Endodermal cell (in vitro differentiated cells): ENCODE data around the gene SKA2. TPM values are rescaled to one million over a fixed set of nuclear protein-coding genes. Genes with fewer than 3 reads are reported as not detected.

ENCODE experiments used
- DNase-seq: peaks from one replicate; pipeline ENCODE4 v3.0.0-alpha.2; 2017
- H3K27ac ChIP-seq: 2 replicates; pipeline ENCODE4 v1.5.1; 2013; ENCODE audit warnings: mild to moderate bottlenecking, low read depth, low read length, moderate library complexity
- H3K27me3 ChIP-seq: 2 replicates; pipeline ENCODE4 v1.6.1; 2013; ENCODE audit warnings: mild to moderate bottlenecking, low read length, moderate library complexity; ENCODE audit not compliant: insufficient read depth, control insufficient read depth, poor library complexity, severe bottlenecking
- H3K36me3 ChIP-seq: 2 replicates; pipeline ENCODE4 v1.7.0; 2013; ENCODE audit warnings: mild to moderate bottlenecking, low read length, moderate library complexity; ENCODE audit not compliant: control insufficient read depth, insufficient read depth
- H3K4me1 ChIP-seq: one replicate; pipeline ENCODE4 v1.7.0; 2013; ENCODE audit warnings: low read length; ENCODE audit not compliant: control insufficient read depth, insufficient read depth
- H3K4me3 ChIP-seq: 2 replicates; pipeline ENCODE4 v1.5.1; 2013; ENCODE audit warnings: mild to moderate bottlenecking, low read length, moderate library complexity
- H3K9ac ChIP-seq: 2 replicates; pipeline ENCODE4 v1.6.1; 2013; ENCODE audit warnings: mild to moderate bottlenecking, low read length, moderate library complexity; ENCODE audit not compliant: poor library complexity, severe bottlenecking; ENCODE audit errors: extremely low read depth
- H3K9me3 ChIP-seq: 2 replicates; pipeline ENCODE4 v1.6.1; 2013; ENCODE audit warnings: mild to moderate bottlenecking, low read length, moderate library complexity; ENCODE audit not compliant: control insufficient read depth
- H3K27ac Mint-ChIP-seq: 2 replicates; pipeline ENCODE4 v1.8.0; 2020; ENCODE audit warnings: mixed read lengths
- H3K27me3 Mint-ChIP-seq: 2 replicates; pipeline ENCODE4 v1.8.0; 2021; ENCODE audit warnings: mild to moderate bottlenecking, mixed read lengths; ENCODE audit not compliant: insufficient read depth
- H3K36me3 Mint-ChIP-seq: 2 replicates; pipeline ENCODE4 v1.8.0; 2020; ENCODE audit warnings: low read depth, mixed read lengths
- H3K4me1 Mint-ChIP-seq: 2 replicates; pipeline ENCODE4 v1.8.0; 2020; ENCODE audit warnings: mixed read lengths
- H3K4me3 Mint-ChIP-seq: 2 replicates; pipeline ENCODE4 v1.8.0; 2020; ENCODE audit warnings: mild to moderate bottlenecking, moderate library complexity, mixed read lengths
- H3K9me3 Mint-ChIP-seq: 2 replicates; pipeline ENCODE4 v1.8.0; 2020; ENCODE audit warnings: mild to moderate bottlenecking, mixed read lengths
- WGBS, 2 experiments: methylation state at CpG; one replicate each; pipeline versions ENCODE4 v1.1.5 to v1.1.7; 2013; ENCODE audit warnings: missing lambda C conversion rate in 2 of 2, mixed read lengths in 1 of 2; ENCODE audit not compliant: insufficient coverage in 1 of 2, insufficient read length in 1 of 2; 5-methylcytosine and 5-hydroxymethylcytosine counted together
- total RNA-seq, 2 donors: library from RNA; stranded (reverse); fragmentation: NEBNext Ultra II Directional in 1 of 2; extraction: Animal tissue kit (Norgen Biotek cat#: 25700) in 1 of 2; gene quantifications; 2 replicates in 1 of 2; 3 replicates in 1 of 2; pipeline ENCODE4 v1.2.1, GENCODE V29; 2021
- TF ChIP-seq, protein P1 (sequence below): fragments of 200-600 bp; sonication (generic); conservative IDR thresholded peaks from 2 replicates; pipeline ENCODE4 v1.5.0; 2021; ENCODE audit warnings: antibody characterized with exemption, mild to moderate bottlenecking

Gene SKA2
- total RNA-seq, 2 donors from 2014 or later: 62.4 to 67.3 TPM

DNA sequence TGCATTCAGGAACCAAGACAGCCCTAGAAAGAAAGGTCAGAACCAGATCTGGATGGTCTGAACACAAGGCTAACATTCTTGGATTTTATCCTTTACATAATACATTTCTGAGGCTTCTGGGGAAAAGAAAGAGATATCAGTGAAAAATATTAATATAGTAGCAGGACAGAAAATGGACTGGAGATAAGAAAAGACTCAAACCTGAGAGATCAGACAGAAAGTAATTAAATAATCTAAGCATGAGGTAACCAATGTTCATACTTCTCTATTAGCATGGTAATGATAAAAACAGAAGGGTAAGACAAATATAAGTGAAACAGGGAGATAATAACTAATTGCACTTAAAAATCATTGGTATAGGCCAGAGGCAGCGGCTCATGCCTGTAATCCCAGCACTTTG lies 53.8 kb downstream of the SKA2 start:
- DNase-seq: no peak
- TF ChIP-seq, protein P1, sequence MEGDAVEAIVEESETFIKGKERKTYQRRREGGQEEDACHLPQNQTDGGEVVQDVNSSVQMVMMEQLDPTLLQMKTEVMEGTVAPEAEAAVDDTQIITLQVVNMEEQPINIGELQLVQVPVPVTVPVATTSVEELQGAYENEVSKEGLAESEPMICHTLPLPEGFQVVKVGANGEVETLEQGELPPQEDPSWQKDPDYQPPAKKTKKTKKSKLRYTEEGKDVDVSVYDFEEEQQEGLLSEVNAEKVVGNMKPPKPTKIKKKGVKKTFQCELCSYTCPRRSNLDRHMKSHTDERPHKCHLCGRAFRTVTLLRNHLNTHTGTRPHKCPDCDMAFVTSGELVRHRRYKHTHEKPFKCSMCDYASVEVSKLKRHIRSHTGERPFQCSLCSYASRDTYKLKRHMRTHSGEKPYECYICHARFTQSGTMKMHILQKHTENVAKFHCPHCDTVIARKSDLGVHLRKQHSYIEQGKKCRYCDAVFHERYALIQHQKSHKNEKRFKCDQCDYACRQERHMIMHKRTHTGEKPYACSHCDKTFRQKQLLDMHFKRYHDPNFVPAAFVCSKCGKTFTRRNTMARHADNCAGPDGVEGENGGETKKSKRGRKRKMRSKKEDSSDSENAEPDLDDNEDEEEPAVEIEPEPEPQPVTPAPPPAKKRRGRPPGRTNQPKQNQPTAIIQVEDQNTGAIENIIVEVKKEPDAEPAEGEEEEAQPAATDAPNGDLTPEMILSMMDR: no peak
- Histone ChIP-seq H3K4me1 (no peaks in the 10 kb centered on the region), H3K27me3 (no peaks in the 10 kb centered on the region), H3K9ac (no peak overlapping the region), H3K27ac (no peak overlapping the region), H3K36me3 (peaks cover 46% of the 10 kb centered on the region), H3K4me3 (no peak overlapping the region), H3K9me3 (no peaks in the 10 kb centered on the region)
- Mint-ChIP-seq H3K27ac (no peak overlapping the region), H3K27me3 (no peaks in the 10 kb centered on the region), H3K9me3 (peaks cover 4% of the 10 kb centered on the region), H3K4me1 (peaks cover 8% of the 10 kb centered on the region), H3K36me3 (peaks cover 41% of the 10 kb centered on the region), H3K4me3 (no peak overlapping the region)
- 89% methylated on average over 1 of the region's 1 CpG; no CpG with 5 or more reads in 1 of the 2 experiments for WGBS, 2 experiments

DNA sequence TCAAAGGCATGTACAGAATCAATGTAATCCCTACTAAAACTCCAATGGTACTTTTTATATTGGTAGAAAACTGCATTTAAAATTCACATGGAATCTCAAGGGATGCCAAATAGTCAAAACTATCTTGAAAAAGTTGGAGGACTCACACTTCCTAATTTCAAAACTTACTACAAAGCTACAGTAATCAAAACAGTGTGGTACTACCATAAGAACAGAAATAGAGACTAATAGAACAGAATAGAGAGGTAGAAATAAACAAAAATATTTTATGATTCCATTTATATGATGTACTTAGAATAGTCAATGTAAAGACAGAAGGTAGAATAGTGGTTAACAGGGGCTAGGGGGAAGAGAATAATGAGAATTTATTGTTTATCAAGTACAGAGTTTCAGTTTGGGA lies 57.1 kb downstream of the SKA2 start:
- TF ChIP-seq, protein P1: no peak

DNA sequence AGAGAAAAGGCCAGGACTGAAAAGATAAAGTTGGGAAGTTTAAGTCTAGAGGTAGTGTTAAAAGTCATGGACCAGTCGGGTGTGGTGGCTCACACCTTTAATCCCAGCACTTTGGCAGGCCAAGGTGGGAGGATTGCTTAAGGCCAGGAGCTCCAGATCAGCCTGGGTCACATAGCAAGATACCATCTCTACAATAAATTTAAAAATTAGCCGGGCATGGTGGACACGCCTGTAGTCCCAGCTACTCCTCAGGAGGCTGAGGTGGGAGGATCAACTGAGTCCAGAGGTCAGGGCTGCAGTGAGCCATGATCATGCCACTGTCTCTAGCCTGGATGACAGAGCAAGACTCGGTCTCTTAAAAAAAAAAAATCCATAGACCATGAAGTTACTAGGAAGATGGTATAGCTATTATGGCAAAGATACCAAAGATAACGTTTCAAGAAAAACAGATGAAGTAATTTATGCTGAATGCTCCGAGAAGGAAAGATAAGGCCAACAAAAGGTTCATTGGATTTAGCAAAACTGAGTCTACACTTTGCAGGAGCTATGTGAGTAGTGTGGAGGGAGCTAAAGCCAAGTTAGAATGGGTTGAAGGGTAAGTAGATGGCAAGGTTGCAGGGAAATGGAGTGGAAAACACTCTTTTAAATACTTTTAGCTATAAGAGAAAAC lies 60.0 kb downstream of the SKA2 start:
- no peak overlapping the region for H3K9ac ChIP-seq

More for the DNA sequence above, 57.1 kb downstream of the SKA2 start:
- no peak overlapping the region for H3K27ac ChIP-seq
- no peak overlapping the region for H3K4me3 ChIP-seq
- H3K9me3 ChIP-seq: no peaks in the 10 kb centered on the region
- no peaks in the 10 kb centered on the region for H3K4me1 Mint-ChIP-seq
- H3K9ac ChIP-seq: no peak overlapping the region
- H3K4me1 ChIP-seq: no peaks in the 10 kb centered on the region
- H3K9me3 Mint-ChIP-seq: peaks cover 4% of the 10 kb centered on the region
- peaks cover 34% of the 10 kb centered on the region for H3K36me3 Mint-ChIP-seq
- H3K27me3 Mint-ChIP-seq: no peaks in the 10 kb centered on the region
- H3K4me3 Mint-ChIP-seq: no peak overlapping the region
- DNase-seq: no peak
- no peaks in the 10 kb centered on the region for H3K27me3 ChIP-seq
- H3K36me3 ChIP-seq: peaks cover 46% of the 10 kb centered on the region
- H3K27ac Mint-ChIP-seq: no peak overlapping the region

More for the DNA sequence above, 60.0 kb downstream of the SKA2 start:
- H3K9me3 Mint-ChIP-seq: peaks cover 4% of the 10 kb centered on the region
- H3K4me1 Mint-ChIP-seq: no peaks in the 10 kb centered on the region
- Histone ChIP-seq H3K27me3 (no peaks in the 10 kb centered on the region), H3K27ac (no peak overlapping the region), H3K4me3 (no peak overlapping the region), H3K36me3 (peaks cover 28% of the 10 kb centered on the region), H3K4me1 (no peaks in the 10 kb centered on the region), H3K9me3 (no peaks in the 10 kb centered on the region)
- H3K27ac Mint-ChIP-seq: no peak overlapping the region
- 92% methylated on average over 3 to 6 of the region's 6 CpGs for WGBS, 2 experiments
- no peaks in the 10 kb centered on the region for H3K27me3 Mint-ChIP-seq
- peaks cover 23% of the 10 kb centered on the region for H3K36me3 Mint-ChIP-seq
- TF ChIP-seq, protein P1: no peak
- no peak overlapping the region for H3K4me3 Mint-ChIP-seq
- DNase-seq: no peak
